ENCODE results near the gene PLCD4.

PLCD4 gene

GRCh38 chr2:218664653-218665052, 57.0 kb downstream of the PLCD4 start:
- no peak for DNase-seq
- Mint-ChIP-seq H3K4me3 (no peak overlapping the region), H3K27me3 (no peaks in the 10 kb centered on the region), H3K9me3 (no peaks in the 10 kb centered on the region), H3K36me3 (ENCODE audit: low read depth) (peaks cover 91% of the 10 kb centered on the region), H3K27ac (no peak overlapping the region), H3K4me1 (ENCODE audit: low read depth) (peaks cover 25% of the 10 kb centered on the region)

- DNase-seq, result no peak
- Mint-ChIP-seq H3K27me3 (no peaks in the 10 kb centered on the region), H3K27ac (peak overlapping the region; percentile 96), H3K4me3 (peak overlapping the region; percentile 95), H3K9me3 (no peaks in the 10 kb centered on the region), H3K36me3 (ENCODE audit: low read depth) (peaks cover 60% of the 10 kb centered on the region), H3K4me1 (ENCODE audit: low read depth) (peaks cover 30% of the 10 kb centered on the region)
Observed at GRCh38 chr2:218671097-218671653, 63.5 kb downstream of the PLCD4 start.

GRCh38 chr2:218671654-218672566, 64.2 kb downstream of the PLCD4 start, which contains the start of the genes RNF25 and STK36:
RNF25 (minus strand) TSS chr2:218672002; CDS start chr2:218671970, 32 bp downstream.
STK36 (plus strand) TSS chr2:218672086; CDS start chr2:218672830, 744 bp downstream.
- peak; percentile 86 for DNase-seq
- H3K4me1 Mint-ChIP-seq (ENCODE audit: low read depth), result peaks cover 30% of the 10 kb centered on the region
- no peaks in the 10 kb centered on the region for H3K9me3 Mint-ChIP-seq
- peak within 1 kb of the TSS; percentile 96 for H3K27ac Mint-ChIP-seq
- H3K36me3 Mint-ChIP-seq (ENCODE audit: low read depth), result peaks cover 57% of the 10 kb centered on the region
- H3K27me3 Mint-ChIP-seq, result no peaks in the 10 kb centered on the region
- peak within 1 kb of the TSS; percentile 95 for H3K4me3 Mint-ChIP-seq

GRCh38 chr2:218679119-218679518, 71.4 kb downstream of the PLCD4 start:
- Mint-ChIP-seq H3K4me1 (ENCODE audit: low read depth) (no peaks in the 10 kb centered on the region), H3K36me3 (ENCODE audit: low read depth) (peaks cover 48% of the 10 kb centered on the region), H3K4me3 (no peak overlapping the region), H3K27me3 (no peaks in the 10 kb centered on the region), H3K27ac (no peak overlapping the region), H3K9me3 (no peaks in the 10 kb centered on the region)
- DNase-seq, result no peak

- H3K27ac Mint-ChIP-seq, result no peak overlapping the region
- peaks cover 49% of the 10 kb centered on the region for H3K36me3 Mint-ChIP-seq (ENCODE audit: low read depth)
- no peaks in the 10 kb centered on the region for H3K4me1 Mint-ChIP-seq (ENCODE audit: low read depth)
- H3K4me3 Mint-ChIP-seq, result no peak overlapping the region
- DNase-seq, result no peak
- no peaks in the 10 kb centered on the region for H3K27me3 Mint-ChIP-seq
- H3K9me3 Mint-ChIP-seq, result no peaks in the 10 kb centered on the region
Observed at GRCh38 chr2:218680061-218680460, 72.4 kb downstream of the PLCD4 start.
